ENCODE measurements around the gene RASSF5. TPM values are rescaled to one million over a fixed set of nuclear protein-coding genes. Genes with fewer than 3 reads are reported as not detected.

Gene RASSF5
- total and polyA plus RNA-seq, 4 donors = 4.8 to 10.0 (median 5.5) TPM

DNA sequence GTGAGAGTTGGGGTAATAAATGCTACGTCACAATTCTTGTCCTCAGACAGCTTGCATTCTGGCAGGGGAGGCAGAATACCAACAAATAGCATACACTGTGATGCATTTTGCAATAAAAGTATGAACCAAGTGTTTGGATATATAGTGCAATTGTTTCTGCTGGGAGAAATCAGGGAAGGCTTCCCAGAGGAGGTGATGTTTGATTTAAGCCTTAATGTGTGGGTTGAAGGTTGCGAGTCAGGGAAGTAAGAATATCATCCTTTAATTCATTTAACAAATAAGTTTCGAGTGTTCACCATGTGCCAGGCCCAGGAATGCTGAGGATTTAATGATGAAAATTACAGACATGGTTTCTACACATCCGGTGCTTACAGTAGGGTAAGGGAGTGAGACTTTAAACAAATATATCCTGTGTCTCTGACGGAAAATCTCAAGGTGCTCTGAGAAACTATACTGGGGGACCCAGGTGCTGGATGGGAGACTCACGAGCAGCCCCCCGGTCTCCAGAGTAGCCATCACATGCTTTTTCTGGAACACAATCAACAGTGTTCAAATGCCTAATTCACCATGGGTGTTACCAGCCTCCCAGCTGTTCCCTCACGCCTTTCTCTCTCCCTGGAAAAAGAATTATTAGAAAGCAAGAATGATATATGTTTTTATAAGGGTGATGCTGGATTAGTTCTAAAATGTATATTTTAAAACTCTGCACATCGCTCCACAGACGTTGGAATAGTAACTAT, 31.7 kb downstream of the RASSF5 start (continued):
- TF ChIP-seq RAD21 (IDR thresholded peaks at IDR 0.05) = no peak

DNA sequence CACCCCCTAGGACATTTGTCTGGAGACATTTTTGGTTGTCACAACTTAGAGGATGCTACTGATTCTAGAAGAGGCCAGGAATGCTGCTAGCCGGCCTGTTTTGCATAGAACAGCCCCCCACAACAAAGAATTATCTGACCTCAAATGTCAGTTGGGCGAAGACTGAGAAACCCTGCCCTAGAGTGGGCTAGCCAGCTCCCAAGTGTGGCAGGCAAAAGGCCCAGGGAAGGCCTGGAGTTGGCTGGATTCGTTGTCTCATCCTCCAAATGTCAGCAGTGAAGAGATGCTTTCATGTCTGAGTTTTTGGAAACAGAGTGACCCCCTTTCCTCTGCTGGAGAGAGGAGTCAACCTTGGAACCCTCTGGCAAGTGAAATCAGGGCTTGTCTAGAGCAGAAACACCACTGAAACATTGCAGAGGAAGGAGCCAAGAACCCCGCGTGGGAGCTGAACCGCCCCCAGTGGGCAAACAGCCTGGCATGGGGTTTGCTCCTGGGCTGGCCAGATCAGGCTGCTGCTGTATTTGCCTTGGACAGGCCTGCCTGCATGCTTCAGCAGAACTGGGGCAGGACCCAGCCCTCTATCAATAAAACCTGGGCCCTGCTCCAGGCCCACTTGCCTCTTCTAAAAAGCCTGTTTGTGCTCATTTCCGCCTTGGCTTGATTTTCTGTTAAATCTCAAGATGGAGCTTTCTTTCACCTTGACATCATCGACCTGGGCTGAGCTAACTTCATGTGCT, 32.9 kb downstream of the RASSF5 start:
- TF ChIP-seq EGR1 (IDR thresholded peaks at IDR 0.05; ENCODE audit: low read depth in 2 of 2) = peak in 1 of 2 donors; percentile 87
- TF ChIP-seq NR2F2 (IDR thresholded peaks at IDR 0.05) = peak; percentile 74
- TF ChIP-seq, protein P1, sequence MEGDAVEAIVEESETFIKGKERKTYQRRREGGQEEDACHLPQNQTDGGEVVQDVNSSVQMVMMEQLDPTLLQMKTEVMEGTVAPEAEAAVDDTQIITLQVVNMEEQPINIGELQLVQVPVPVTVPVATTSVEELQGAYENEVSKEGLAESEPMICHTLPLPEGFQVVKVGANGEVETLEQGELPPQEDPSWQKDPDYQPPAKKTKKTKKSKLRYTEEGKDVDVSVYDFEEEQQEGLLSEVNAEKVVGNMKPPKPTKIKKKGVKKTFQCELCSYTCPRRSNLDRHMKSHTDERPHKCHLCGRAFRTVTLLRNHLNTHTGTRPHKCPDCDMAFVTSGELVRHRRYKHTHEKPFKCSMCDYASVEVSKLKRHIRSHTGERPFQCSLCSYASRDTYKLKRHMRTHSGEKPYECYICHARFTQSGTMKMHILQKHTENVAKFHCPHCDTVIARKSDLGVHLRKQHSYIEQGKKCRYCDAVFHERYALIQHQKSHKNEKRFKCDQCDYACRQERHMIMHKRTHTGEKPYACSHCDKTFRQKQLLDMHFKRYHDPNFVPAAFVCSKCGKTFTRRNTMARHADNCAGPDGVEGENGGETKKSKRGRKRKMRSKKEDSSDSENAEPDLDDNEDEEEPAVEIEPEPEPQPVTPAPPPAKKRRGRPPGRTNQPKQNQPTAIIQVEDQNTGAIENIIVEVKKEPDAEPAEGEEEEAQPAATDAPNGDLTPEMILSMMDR (IDR thresholded peaks at IDR 0.05; ENCODE audit: low read depth, low read length, missing input control) = no peak
- peak; percentile 38 to 55 for TF ChIP-seq RAD21 (IDR thresholded peaks at IDR 0.05)
- TF ChIP-seq GABPA (IDR thresholded peaks at IDR 0.05 in 1 of 2, conservative IDR thresholded peaks at IDR 0.05 in 1 of 2) = peak in 1 of 2 donors; percentile 51
- TF ChIP-seq RXRA (IDR thresholded peaks at IDR 0.05) = peak; percentile 70 to 91
- TF ChIP-seq HNF4A (conservative IDR thresholded peaks at IDR 0.05) = peak; percentile 67 to 83
- TF ChIP-seq YY1 (IDR thresholded peaks at IDR 0.05) = peak; percentile 86
- peak; percentile 93 for TF ChIP-seq FOXA1 (IDR thresholded peaks at IDR 0.05)
- TF ChIP-seq TAF1 (conservative IDR thresholded peaks at IDR 0.05) = no peak
- TF ChIP-seq, protein P2, sequence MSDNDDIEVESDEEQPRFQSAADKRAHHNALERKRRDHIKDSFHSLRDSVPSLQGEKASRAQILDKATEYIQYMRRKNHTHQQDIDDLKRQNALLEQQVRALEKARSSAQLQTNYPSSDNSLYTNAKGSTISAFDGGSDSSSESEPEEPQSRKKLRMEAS (IDR thresholded peaks at IDR 0.05) = peak; percentile 96
- TF ChIP-seq JUND (IDR thresholded peaks at IDR 0.05) = peak; percentile 56 to 75
- TF ChIP-seq, protein P3, sequence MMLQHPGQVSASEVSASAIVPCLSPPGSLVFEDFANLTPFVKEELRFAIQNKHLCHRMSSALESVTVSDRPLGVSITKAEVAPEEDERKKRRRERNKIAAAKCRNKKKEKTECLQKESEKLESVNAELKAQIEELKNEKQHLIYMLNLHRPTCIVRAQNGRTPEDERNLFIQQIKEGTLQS (IDR thresholded peaks at IDR 0.05) = no peak
- TF ChIP-seq FOXA2 (IDR thresholded peaks at IDR 0.05) = peak; percentile 88
- peak; percentile 74 for TF ChIP-seq SP1 (IDR thresholded peaks at IDR 0.05)
- TF ChIP-seq, protein P4, sequence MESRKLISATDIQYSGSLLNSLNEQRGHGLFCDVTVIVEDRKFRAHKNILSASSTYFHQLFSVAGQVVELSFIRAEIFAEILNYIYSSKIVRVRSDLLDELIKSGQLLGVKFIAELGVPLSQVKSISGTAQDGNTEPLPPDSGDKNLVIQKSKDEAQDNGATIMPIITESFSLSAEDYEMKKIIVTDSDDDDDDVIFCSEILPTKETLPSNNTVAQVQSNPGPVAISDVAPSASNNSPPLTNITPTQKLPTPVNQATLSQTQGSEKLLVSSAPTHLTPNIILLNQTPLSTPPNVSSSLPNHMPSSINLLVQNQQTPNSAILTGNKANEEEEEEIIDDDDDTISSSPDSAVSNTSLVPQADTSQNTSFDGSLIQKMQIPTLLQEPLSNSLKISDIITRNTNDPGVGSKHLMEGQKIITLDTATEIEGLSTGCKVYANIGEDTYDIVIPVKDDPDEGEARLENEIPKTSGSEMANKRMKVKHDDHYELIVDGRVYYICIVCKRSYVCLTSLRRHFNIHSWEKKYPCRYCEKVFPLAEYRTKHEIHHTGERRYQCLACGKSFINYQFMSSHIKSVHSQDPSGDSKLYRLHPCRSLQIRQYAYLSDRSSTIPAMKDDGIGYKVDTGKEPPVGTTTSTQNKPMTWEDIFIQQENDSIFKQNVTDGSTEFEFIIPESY (IDR thresholded peaks at IDR 0.05) = peak; percentile 70
- no peak for TF ChIP-seq HNF4G (IDR thresholded peaks at IDR 0.05)
- TF ChIP-seq, protein P5, sequence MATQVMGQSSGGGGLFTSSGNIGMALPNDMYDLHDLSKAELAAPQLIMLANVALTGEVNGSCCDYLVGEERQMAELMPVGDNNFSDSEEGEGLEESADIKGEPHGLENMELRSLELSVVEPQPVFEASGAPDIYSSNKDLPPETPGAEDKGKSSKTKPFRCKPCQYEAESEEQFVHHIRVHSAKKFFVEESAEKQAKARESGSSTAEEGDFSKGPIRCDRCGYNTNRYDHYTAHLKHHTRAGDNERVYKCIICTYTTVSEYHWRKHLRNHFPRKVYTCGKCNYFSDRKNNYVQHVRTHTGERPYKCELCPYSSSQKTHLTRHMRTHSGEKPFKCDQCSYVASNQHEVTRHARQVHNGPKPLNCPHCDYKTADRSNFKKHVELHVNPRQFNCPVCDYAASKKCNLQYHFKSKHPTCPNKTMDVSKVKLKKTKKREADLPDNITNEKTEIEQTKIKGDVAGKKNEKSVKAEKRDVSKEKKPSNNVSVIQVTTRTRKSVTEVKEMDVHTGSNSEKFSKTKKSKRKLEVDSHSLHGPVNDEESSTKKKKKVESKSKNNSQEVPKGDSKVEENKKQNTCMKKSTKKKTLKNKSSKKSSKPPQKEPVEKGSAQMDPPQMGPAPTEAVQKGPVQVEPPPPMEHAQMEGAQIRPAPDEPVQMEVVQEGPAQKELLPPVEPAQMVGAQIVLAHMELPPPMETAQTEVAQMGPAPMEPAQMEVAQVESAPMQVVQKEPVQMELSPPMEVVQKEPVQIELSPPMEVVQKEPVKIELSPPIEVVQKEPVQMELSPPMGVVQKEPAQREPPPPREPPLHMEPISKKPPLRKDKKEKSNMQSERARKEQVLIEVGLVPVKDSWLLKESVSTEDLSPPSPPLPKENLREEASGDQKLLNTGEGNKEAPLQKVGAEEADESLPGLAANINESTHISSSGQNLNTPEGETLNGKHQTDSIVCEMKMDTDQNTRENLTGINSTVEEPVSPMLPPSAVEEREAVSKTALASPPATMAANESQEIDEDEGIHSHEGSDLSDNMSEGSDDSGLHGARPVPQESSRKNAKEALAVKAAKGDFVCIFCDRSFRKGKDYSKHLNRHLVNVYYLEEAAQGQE (IDR thresholded peaks at IDR 0.05) = peak; percentile 90
- no peaks in the 10 kb centered on the region for H3K9me3 ChIP-seq (ENCODE audit: control insufficient read depth in 4 of 4, low read length in 3 of 4)
- no peak for DNase-seq (ENCODE audit: low spot score)
- no peaks in the 10 kb centered on the region for H3K36me3 ChIP-seq (ENCODE audit: control insufficient read depth in 4 of 4, insufficient read depth in 3 of 4, low read depth in 1 of 4, low read length in 3 of 4)
- WGBS = 28% methylated on average over 8 of the region's 8 CpGs
- H3K4me1 ChIP-seq (ENCODE audit: control insufficient read depth in 4 of 4, insufficient read depth in 4 of 4, low read length in 3 of 4) = peaks cover 8 to 82% (median 64%) of the 10 kb centered on the region in 4 donors
- H3K27ac ChIP-seq (ENCODE audit: low read depth in 1 of 2, low read length in 2 of 2) = peak overlapping the region; percentile 81 to 84
- no peaks in the 10 kb centered on the region for H3K27me3 ChIP-seq (ENCODE audit: control insufficient read depth in 4 of 4, insufficient read depth in 4 of 4, low read length in 3 of 4)
- H3K4me3 ChIP-seq (ENCODE audit: low read depth in 1 of 3, low read length in 3 of 3) = no peak overlapping the region
- peak overlapping the region; percentile 11 to 32 for H3K9ac ChIP-seq (ENCODE audit: low read depth in 1 of 2, low read length in 2 of 2)
